Subcutaneous adipose tissue (tissue), 4 donors: ENCODE measurements around the gene CALU. TPM values are rescaled to one million over a fixed set of nuclear protein-coding genes. Genes with fewer than 3 reads are reported as not detected.

ENCODE experiments used
- CTCF ChIP-seq: fragments of 450-650 bp; IDR thresholded peaks from one replicate; pipeline ENCODE4 v1.5.1; 2016; ENCODE audit warnings: low read depth, mild to moderate bottlenecking, control low read depth, antibody characterized with exemption, moderate library complexity
- total RNA-seq, 4 donors: library from RNA; depleted of rRNA; stranded (reverse); fragments of >200 nt; gene quantifications; one replicate each; pipeline ENCODE4 v1.1.0, GENCODE V29; 2016

CALU gene
- total RNA-seq, 4 donors from 2014 or later: 73.7 to 200 (median 143) TPM

- no peak for TF ChIP-seq CTCF
Measured at GRCh38 chr7:128788446-128789412, 49.6 kb downstream of the CALU start.

- no peak for TF ChIP-seq CTCF
Measured at GRCh38 chr7:128790315-128791041, 51.3 kb downstream of the CALU start.

- no peak for TF ChIP-seq CTCF
Measured at GRCh38 chr7:128791121-128791971, 52.2 kb downstream of the CALU start, which contains the start of gene CCDC136. TSS of gene CCDC136 (plus strand) at chr7:128791968. CDS start at chr7:128792412, 444 bp downstream.

- TF ChIP-seq CTCF: no peak
Measured at GRCh38 chr7:128791972-128792327, 52.8 kb downstream of the CALU start.

GRCh38 chr7:128792471-128793180 lies 53.5 kb downstream of the CALU start:
- TF ChIP-seq CTCF: no peak

- TF ChIP-seq CTCF: no peak
Measured at GRCh38 chr7:128793181-128793547, 54.0 kb downstream of the CALU start.
